Thyroid gland (tissue), 4 donors: ENCODE data around the gene DOCK3. TPM values are rescaled to one million over a fixed set of nuclear protein-coding genes. Genes with fewer than 3 reads are reported as not detected.
A peak's percentile ranks its signal among the peaks of the same experiment; 100 is the strongest.

Source experiments
- DNase-seq, 2 donors: peaks; one replicate each; pipeline ENCODE4 v3.0.0-alpha.2; 2019
- H3K27ac ChIP-seq, 3 donors: fragments of 200-600 bp; sonication (generic); 1 replicate in 2 of 3; 2 replicates in 1 of 3; pipeline ENCODE4 v1.5.1; 2016 to 2019; ENCODE audit warnings: mild to moderate bottlenecking in 1 of 3, moderate library complexity in 1 of 3
- H3K27me3 ChIP-seq: fragments of 200-600 bp; sonication (generic); one replicate; pipeline ENCODE4 v1.5.1; 2019
- H3K36me3 ChIP-seq, 2 donors: fragments of 200-600 bp; sonication (generic); one replicate each; pipeline ENCODE4 v1.5.1; 2016 to 2019
- H3K4me1 ChIP-seq, 2 donors: fragments of 200-600 bp; sonication (generic); one replicate each; pipeline ENCODE4 v1.5.1; 2017 to 2019
- H3K4me3 ChIP-seq, 3 donors: fragments of 200-600 bp; sonication (generic); replicated peaks in 1 of 3; 1 replicate in 2 of 3; 2 replicates in 1 of 3; pipeline ENCODE4 v1.5.1; 2016; ENCODE audit warnings: mild to moderate bottlenecking in 1 of 3
- H3K9me3 ChIP-seq: fragments of 200-600 bp; sonication (generic); one replicate; pipeline ENCODE4 v1.5.1; 2017
- CTCF ChIP-seq, 6 experiments: fragments of 200-600 bp in 3 of 6; fragments of 450-650 bp in 3 of 6; sonication (generic) in 3 of 6; IDR thresholded peaks; one replicate each; pipeline ENCODE4 v1.5.1; 2016 to 2019; ENCODE audit warnings: antibody characterized with exemption in 6 of 6, mild to moderate bottlenecking in 2 of 6, inconsistent platforms in 1 of 6, moderate library complexity in 1 of 6
- POLR2A ChIP-seq, 2 donors: fragments of 450-650 bp; IDR thresholded peaks; one replicate each; pipeline ENCODE4 v1.6.1; 2017; ENCODE audit warnings: antibody characterized with exemption in 2 of 2, mild to moderate bottlenecking in 2 of 2, moderate library complexity in 1 of 2
- WGBS, 2 donors: methylation state at CpG; one replicate each; pipeline ENCODE4 v1.1.5; 2017; 5-methylcytosine and 5-hydroxymethylcytosine counted together
- intact Hi-C: fragments of 100-400 bp; cut with DNase I; formaldehyde crosslinking; loops from one replicate; pipeline ENCODE4 v1.15.1; 2023
- microRNA-seq: library from miRNA; unstranded; fragments of <30 nt; microRNA quantifications from one replicate; pipeline ENCODE4, GENCODE V29; 2016
- small RNA-seq: library from RNA; depleted of rRNA; stranded (forward); fragments of <200 nt; gene quantifications from one replicate; pipeline ENCODE3, GENCODE V24; 2016
- total RNA-seq, 4 donors: library from RNA; depleted of rRNA; stranded (reverse); fragments of >200 nt; gene quantifications; one replicate each; pipeline ENCODE4 v1.2.3, GENCODE V29; 2016

DOCK3 gene
- total RNA-seq, 4 donors from 2014 or later, result 15.7 to 54.2 (median 21.1) TPM

- WGBS, 2 donors, result 95 to 99% methylated on average over 2 of the region's 2 CpGs
- intact Hi-C loops, result no loop called here
- no peaks in the 10 kb centered on the region for H3K27me3 ChIP-seq
- H3K27ac ChIP-seq, result no peak overlapping the region
- DNase-seq, result no peak
- no peaks in the 10 kb centered on the region for H3K4me1 ChIP-seq
- TF ChIP-seq CTCF (IDR thresholded peaks at IDR 0.05) (no peak), POLR2A (IDR thresholded peaks at IDR 0.05) (no peak)
- no peaks in the 10 kb centered on the region for H3K9me3 ChIP-seq
- peaks cover 9 to 18% of the 10 kb centered on the region in 2 donors for H3K36me3 ChIP-seq
- no peak overlapping the region for H3K4me3 ChIP-seq
Observed at GRCh38 chr3:51408021-51408420, 733.3 kb downstream of the DOCK3 start.

GRCh38 chr3:51408813-51409212 is 734.1 kb downstream of the DOCK3 start:
- H3K4me1 ChIP-seq, result no peaks in the 10 kb centered on the region
- H3K4me3 ChIP-seq, result no peak overlapping the region
- H3K27ac ChIP-seq, result no peak overlapping the region
- DNase-seq, result peak; percentile 58 to 62
- H3K27me3 ChIP-seq, result no peaks in the 10 kb centered on the region
- peaks cover 15 to 20% of the 10 kb centered on the region in 2 donors for H3K36me3 ChIP-seq
- 27 to 55% methylated on average over 2 of the region's 2 CpGs for WGBS, 2 donors
- H3K9me3 ChIP-seq, result no peaks in the 10 kb centered on the region
- intact Hi-C loops, result no loop called here
- no peak for TF ChIP-seq CTCF (IDR thresholded peaks at IDR 0.05)
- TF ChIP-seq POLR2A (IDR thresholded peaks at IDR 0.05), result no peak

GRCh38 chr3:51422211-51422610 is 747.5 kb downstream of the DOCK3 start:
- TF ChIP-seq POLR2A (IDR thresholded peaks at IDR 0.05) (no peak), CTCF (IDR thresholded peaks at IDR 0.05) (no peak)
- 96 to 97% methylated on average over 3 of the region's 3 CpGs for WGBS, 2 donors
- intact Hi-C loops, result no loop called here
- no peaks in the 10 kb centered on the region for H3K9me3 ChIP-seq
- H3K27me3 ChIP-seq, result no peaks in the 10 kb centered on the region
- H3K4me3 ChIP-seq, result no peak overlapping the region
- no peak for DNase-seq
- H3K36me3 ChIP-seq, result peaks cover 25 to 45% of the 10 kb centered on the region in 2 donors
- H3K27ac ChIP-seq, result no peak overlapping the region
- no peaks in the 10 kb centered on the region for H3K4me1 ChIP-seq

- no peaks in the 10 kb centered on the region for H3K4me1 ChIP-seq
- H3K27ac ChIP-seq, result no peak overlapping the region
- H3K27me3 ChIP-seq, result no peaks in the 10 kb centered on the region
- H3K4me3 ChIP-seq, result no peak overlapping the region
- H3K9me3 ChIP-seq, result no peaks in the 10 kb centered on the region
- DNase-seq, result no peak
- H3K36me3 ChIP-seq, result peaks cover 21 to 38% of the 10 kb centered on the region in 2 donors
- 95 to 96% methylated on average over 4 of the region's 4 CpGs for WGBS, 2 donors
- no peak for TF ChIP-seq POLR2A (IDR thresholded peaks at IDR 0.05)
- TF ChIP-seq CTCF (IDR thresholded peaks at IDR 0.05), result no peak
- intact Hi-C loops, result no loop called here
Observed at GRCh38 chr3:51426921-51427320, 752.2 kb downstream of the DOCK3 start.

GRCh38 chr3:51429138-51429537 is 754.4 kb downstream of the DOCK3 start:
- H3K36me3 ChIP-seq, result peaks cover 21 to 43% of the 10 kb centered on the region in 2 donors
- no peak overlapping the region for H3K4me3 ChIP-seq
- no peak for DNase-seq
- no peak overlapping the region for H3K27ac ChIP-seq
- no peak for TF ChIP-seq CTCF (IDR thresholded peaks at IDR 0.05)
- no peak for TF ChIP-seq POLR2A (IDR thresholded peaks at IDR 0.05)
- WGBS, 2 donors, result 79 to 84% methylated on average over 3 of the region's 3 CpGs
- no peaks in the 10 kb centered on the region for H3K4me1 ChIP-seq
- intact Hi-C loops, result no loop called here
- H3K27me3 ChIP-seq, result no peaks in the 10 kb centered on the region
- no peaks in the 10 kb centered on the region for H3K9me3 ChIP-seq

Small RNAs within 50 kb of the gene (microRNA-seq; reads per million reads assigned to microRNA genes)
- 13.5 reads per million, percentile 31 among the genes with 10 or more reads in this experiment for gene MIR4787

Small RNAs within 50 kb of the gene (small RNA-seq; reads per million reads assigned to genes)
- gene MIR4787, result 0.28 reads per million
- gene PPIAP69, result not detected

Other genes starting within 250 kb of the DOCK3 start
- 1 to 10 TPM; 1.5 to 3.3 (median 2.9) TPM for gene CACNA2D2, start 171.3 kb upstream of the DOCK3 start, total RNA-seq
- gene C3orf18, start 107.2 kb upstream of the DOCK3 start, total RNA-seq, result 10 to 100 TPM; 19.6 to 22.0 (median 20.3) TPM
- gene HEMK1, start 105.4 kb upstream of the DOCK3 start, total RNA-seq, result 10 to 100 TPM; 13.9 to 20.8 (median 17.6) TPM
- 10 to 100 TPM; 31.0 to 78.1 (median 48.0) TPM for gene CISH, start 63.2 kb upstream of the DOCK3 start, total RNA-seq
- 100 to 1,000 TPM in 1 of 4 donors, 10 to 100 TPM in 3; 66.1 to 147 (median 97.5) TPM for gene MAPKAPK3, start 57.8 kb upstream of the DOCK3 start, total RNA-seq